HEK293T (cell line): ENCODE results near the gene TTC28.

Source experiments
- CTCF ChIA-PET: fragments of 350-600 bp; formaldehyde crosslinking; extraction: SDS; loops from one replicate; lab custom pipeline; 2021; ENCODE audit warnings: antibody characterized with exemption, inconsistent platforms; lab: Yijun Ruan, JAX
- POLR2A ChIA-PET: fragments of 350-600 bp; formaldehyde crosslinking; extraction: SDS; loops from one replicate; lab custom pipeline; 2020; ENCODE audit warnings: antibody characterized with exemption, inconsistent platforms; lab: Yijun Ruan, JAX
- DNase-seq: peaks from one replicate; pipeline ENCODE4 v3.0.0; 2012; ENCODE audit warnings: mixed read lengths; ENCODE audit errors: extremely low spot score
- ARNT ChIP-seq: fragments of 450-650 bp; IDR thresholded peaks from 2 replicates; pipeline ENCODE4 v1.6.1; 2017; ENCODE audit warnings: mild to moderate bottlenecking
- BHLHE40 ChIP-seq: fragments of 450-650 bp; IDR thresholded peaks from 2 replicates; pipeline ENCODE4 v1.6.1; 2016; ENCODE audit warnings: mild to moderate bottlenecking, moderate library complexity, borderline replicate concordance
- CTBP1 ChIP-seq: fragments of 450-650 bp; IDR thresholded peaks from 2 replicates; pipeline ENCODE4 v1.6.1; 2016; ENCODE audit warnings: borderline replicate concordance
- ELF4 ChIP-seq: fragments of 450-650 bp; IDR thresholded peaks from 2 replicates; pipeline ENCODE4 v1.6.1; 2017; ENCODE audit warnings: antibody characterized with exemption
- FOXA1 ChIP-seq: fragments of 450-650 bp; IDR thresholded peaks from 2 replicates; pipeline ENCODE4 v1.6.1; 2016; ENCODE audit warnings: mild to moderate bottlenecking
- FOXK2 ChIP-seq: fragments of 450-650 bp; IDR thresholded peaks from 2 replicates; pipeline ENCODE4 v1.6.1; 2016; ENCODE audit warnings: mild to moderate bottlenecking
- FOXM1 ChIP-seq: fragments of 450-650 bp; IDR thresholded peaks from 2 replicates; pipeline ENCODE4 v1.6.1; 2017; ENCODE audit warnings: mild to moderate bottlenecking, borderline replicate concordance
- HDGF ChIP-seq: fragments of 450-650 bp; IDR thresholded peaks from 2 replicates; pipeline ENCODE4 v1.6.1; 2017; ENCODE audit warnings: antibody characterized with exemption, borderline replicate concordance
- L3MBTL2 ChIP-seq: fragments of 450-650 bp; conservative IDR thresholded peaks from 2 replicates; pipeline ENCODE4 v1.6.1; 2016; ENCODE audit warnings: mild to moderate bottlenecking
- LEF1 ChIP-seq: fragments of 450-650 bp; IDR thresholded peaks from 2 replicates; pipeline ENCODE4 v1.6.1; 2017; ENCODE audit warnings: mild to moderate bottlenecking, borderline replicate concordance
- NFRKB ChIP-seq: fragments of 450-650 bp; IDR thresholded peaks from 2 replicates; pipeline ENCODE4 v1.6.1; 2016; ENCODE audit warnings: mild to moderate bottlenecking, moderate library complexity
- SP1 ChIP-seq: fragments of 450-650 bp; IDR thresholded peaks from 2 replicates; pipeline ENCODE4 v1.6.1; 2017
- SUZ12 ChIP-seq: fragments of 450-650 bp; IDR thresholded peaks from 2 replicates; pipeline ENCODE4 v1.6.1; 2016; ENCODE audit warnings: mild to moderate bottlenecking
- TARDBP ChIP-seq: fragments of 450-650 bp; IDR thresholded peaks from 2 replicates; pipeline ENCODE4 v1.6.1; 2016
- ZNF384 ChIP-seq: fragments of 450-650 bp; IDR thresholded peaks from 2 replicates; pipeline ENCODE4 v1.6.1; 2016
- TF ChIP-seq, protein P1 (sequence below): fragments of 450-650 bp; IDR thresholded peaks from 2 replicates; pipeline ENCODE4 v1.6.1; 2016

The TTC28 gene

GRCh38 chr22:28648792-28649191, 30.8 kb downstream of the TTC28 start:
- DNase-seq, result no peak
- CTCF ChIA-PET, result no interaction called here
- no peak for TF ChIP-seq ZNF384
- TF ChIP-seq, protein P1, sequence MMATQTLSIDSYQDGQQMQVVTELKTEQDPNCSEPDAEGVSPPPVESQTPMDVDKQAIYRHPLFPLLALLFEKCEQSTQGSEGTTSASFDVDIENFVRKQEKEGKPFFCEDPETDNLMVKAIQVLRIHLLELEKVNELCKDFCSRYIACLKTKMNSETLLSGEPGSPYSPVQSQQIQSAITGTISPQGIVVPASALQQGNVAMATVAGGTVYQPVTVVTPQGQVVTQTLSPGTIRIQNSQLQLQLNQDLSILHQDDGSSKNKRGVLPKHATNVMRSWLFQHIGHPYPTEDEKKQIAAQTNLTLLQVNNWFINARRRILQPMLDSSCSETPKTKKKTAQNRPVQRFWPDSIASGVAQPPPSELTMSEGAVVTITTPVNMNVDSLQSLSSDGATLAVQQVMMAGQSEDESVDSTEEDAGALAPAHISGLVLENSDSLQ, result no peak
- POLR2A ChIA-PET, result no interaction called here

DNA sequence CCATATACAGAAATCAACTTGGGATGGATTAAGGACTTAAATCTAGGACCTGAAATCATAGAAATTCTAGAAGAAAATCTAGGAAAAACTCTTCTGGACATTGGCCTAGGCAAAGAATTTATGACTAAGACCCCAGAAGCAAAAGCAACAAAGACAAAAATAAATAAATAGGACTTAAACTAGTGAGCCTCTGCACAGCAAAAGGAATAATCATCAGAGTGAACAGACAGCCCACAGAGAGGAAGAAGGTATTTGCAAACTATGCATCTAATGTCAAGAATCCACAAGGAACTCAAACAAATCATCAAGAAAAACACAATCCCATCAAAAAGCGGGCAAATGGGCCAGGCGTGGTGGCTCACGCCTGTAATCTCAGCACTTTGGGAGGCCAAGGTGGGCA, 32.4 kb downstream of the TTC28 start:
- POLR2A ChIA-PET, result no interaction called here
- CTCF ChIA-PET, result no interaction called here
- no peak for DNase-seq
- TF ChIP-seq ZNF384, result no peak
- TF ChIP-seq LEF1, result no peak
- TF ChIP-seq HDGF, result no peak
- TF ChIP-seq BHLHE40, result no peak
- no peak for TF ChIP-seq ARNT
- no peak for TF ChIP-seq SP1
- TF ChIP-seq L3MBTL2, result no peak
- no peak for TF ChIP-seq CTBP1
- no peak for TF ChIP-seq SUZ12
- TF ChIP-seq, protein P1, result no peak

- no peak for DNase-seq
- POLR2A ChIA-PET, result no interaction called here
- CTCF ChIA-PET, result no interaction called here
- TF ChIP-seq SP1 (no peak), ARNT (no peak)
- TF ChIP-seq, protein P1, result no peak
Measured at GRCh38 chr22:28639321-28639720, 40.3 kb downstream of the TTC28 start.

GRCh38 chr22:28637225-28637624, 42.4 kb downstream of the TTC28 start:
- no peak for TF ChIP-seq FOXK2
- CTCF ChIA-PET, result no interaction called here
- POLR2A ChIA-PET, result no interaction called here
- no peak for DNase-seq

DNA sequence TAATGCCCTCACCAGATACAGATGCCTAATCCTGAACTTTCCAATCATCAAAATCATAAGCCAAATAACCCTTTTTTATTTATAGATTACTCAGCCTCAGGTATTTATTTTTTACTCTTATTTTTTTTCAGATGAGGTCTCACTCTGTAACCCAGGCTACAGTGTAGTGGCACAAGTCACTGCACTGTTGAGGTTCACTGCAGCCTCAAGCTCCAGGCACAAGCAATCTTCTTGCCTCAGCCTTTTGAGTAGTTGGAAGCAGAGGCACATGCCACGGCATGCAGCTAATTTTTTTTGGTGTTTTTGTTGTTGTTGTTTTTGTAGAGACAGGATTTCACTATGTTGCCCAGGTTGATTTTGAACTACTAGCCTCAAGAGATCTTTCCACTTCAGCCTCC, 49.5 kb downstream of the TTC28 start:
- CTCF ChIA-PET, result interaction anchor here (0.7 kb wide), 1 partner anchor 199 kb away, joined by 3 read pairs; no protein-coding TSS in a partner anchor
- no peak for TF ChIP-seq FOXM1
- TF ChIP-seq, protein P1, result no peak
- no peak for TF ChIP-seq TARDBP
- no peak for TF ChIP-seq ZNF384
- TF ChIP-seq FOXA1, result no peak
- no peak for TF ChIP-seq ELF4
- no peak for TF ChIP-seq HDGF
- no peak for TF ChIP-seq ARNT
- no peak for TF ChIP-seq SUZ12
- TF ChIP-seq BHLHE40, result no peak
- no peak for TF ChIP-seq NFRKB
- no peak for TF ChIP-seq SP1
- TF ChIP-seq L3MBTL2, result no peak
- TF ChIP-seq LEF1, result no peak
- no peak for TF ChIP-seq CTBP1
- TF ChIP-seq FOXK2, result no peak
- DNase-seq, result no peak
- POLR2A ChIA-PET, result interaction anchor here (0.7 kb wide), 1 partner anchor 111 kb away, joined by 3 read pairs; no protein-coding TSS in a partner anchor

GRCh38 chr22:28629420-28630176, 50.0 kb downstream of the TTC28 start:
- TF ChIP-seq LEF1, result no peak
- no peak for TF ChIP-seq NFRKB
- no peak for TF ChIP-seq SUZ12
- no peak for TF ChIP-seq TARDBP
- no peak for TF ChIP-seq HDGF
- no peak for TF ChIP-seq SP1
- TF ChIP-seq FOXK2, result no peak
- ChIA-PET POLR2A (interaction anchor here (0.7 to 1.2 kb wide), 4 partner anchors 12 to 170 kb away, joined by 3 read pairs; no protein-coding TSS in a partner anchor), CTCF (interaction anchor here (0.7 to 1.4 kb wide), 2 partner anchors 28 to 200 kb away, joined by 3 to 4 read pairs; no protein-coding TSS in a partner anchor)
- DNase-seq, result peak; percentile 34
